Adipocyte (in vitro differentiated cells): Measurements from ENCODE around the gene UBAP1.
A peak's percentile ranks its signal among the peaks of the same experiment; 100 is the strongest.
"Not testable (repeated sequence)": the region's sequence is repeated elsewhere in the genome, so short reads cannot be mapped to it uniquely, and the experiment has no call there.

Source experiments
- DNase-seq: peaks from one replicate; pipeline ENCODE4 v3.0.0-alpha.2; 2015; ENCODE audit warnings: low read depth
- H3K27me3 ChIP-seq: replicated peaks from 2 replicates; pipeline ENCODE4 v1.7.0; 2013; ENCODE audit warnings: mild to moderate bottlenecking, low read length, moderate library complexity; ENCODE audit not compliant: control insufficient read depth, insufficient read depth
- H3K36me3 ChIP-seq: 2 replicates; pipeline ENCODE4 v1.7.0; 2013; ENCODE audit warnings: low read length, mild to moderate bottlenecking, moderate library complexity; ENCODE audit not compliant: control insufficient read depth, insufficient read depth, severe bottlenecking
- H3K4me1 ChIP-seq: 2 replicates; pipeline ENCODE4 v1.7.0; 2013; ENCODE audit warnings: mild to moderate bottlenecking, low read length, moderate library complexity; ENCODE audit not compliant: control insufficient read depth, insufficient read depth
- H3K4me3 ChIP-seq: 2 replicates; pipeline ENCODE4 v1.7.0; 2013; ENCODE audit warnings: mild to moderate bottlenecking, low read length, moderate library complexity
- H3K9ac ChIP-seq: 2 replicates; pipeline ENCODE4 v1.7.0; 2013; ENCODE audit warnings: mild to moderate bottlenecking, low read length, moderate library complexity
- H3K9me3 ChIP-seq: 2 replicates; pipeline ENCODE4 v1.7.0; 2013; ENCODE audit warnings: mild to moderate bottlenecking, low read length, moderate library complexity; ENCODE audit not compliant: control insufficient read depth

UBAP1 gene

GRCh38 chr9:34178436-34179212 lies at the start of gene UBAP1:
Gene UBAP1 (plus strand): TSS chr9:34179043. CDS start chr9:34220915, 41,872 bp downstream.
- peaks cover 12% of the 10 kb centered on the region for H3K4me1 ChIP-seq
- peak; percentile 99 for DNase-seq
- H3K27me3 ChIP-seq, result no peaks in the 10 kb centered on the region
- no peaks in the 10 kb centered on the region for H3K9me3 ChIP-seq
- H3K36me3 ChIP-seq, result no peaks in the 10 kb centered on the region
- H3K4me3 ChIP-seq, result peak within 1 kb of the TSS; percentile 95
- peak within 1 kb of the TSS; percentile 85 for H3K9ac ChIP-seq

GRCh38 chr9:34131571-34131970 lies 47.3 kb upstream of the UBAP1 start:
- Histone ChIP-seq H3K9me3 (no peaks in the 10 kb centered on the region), H3K9ac (no peak overlapping the region), H3K4me3 (no peak overlapping the region), H3K36me3 (no peaks in the 10 kb centered on the region), H3K27me3 (no peaks in the 10 kb centered on the region), H3K4me1 (peaks cover 9% of the 10 kb centered on the region)
- no peak for DNase-seq

- Histone ChIP-seq H3K4me1 (peaks cover 6% of the 10 kb centered on the region), H3K36me3 (no peaks in the 10 kb centered on the region), H3K27me3 (no peaks in the 10 kb centered on the region), H3K9me3 (no peaks in the 10 kb centered on the region), H3K9ac (no peak overlapping the region), H3K4me3 (no peak overlapping the region)
- DNase-seq, result no peak
These were observed 45.4 kb upstream of the UBAP1 start for GRCh38 chr9:34133436-34133949.

- no peaks in the 10 kb centered on the region for H3K9me3 ChIP-seq
- H3K36me3 ChIP-seq, result no peaks in the 10 kb centered on the region
- no peak overlapping the region for H3K9ac ChIP-seq
- peaks cover 6% of the 10 kb centered on the region for H3K4me1 ChIP-seq
- no peak overlapping the region for H3K4me3 ChIP-seq
- DNase-seq, result no peak
- no peaks in the 10 kb centered on the region for H3K27me3 ChIP-seq
These were observed 44.3 kb upstream of the UBAP1 start for GRCh38 chr9:34134521-34134920.

- not testable (repeated sequence) for H3K27me3 ChIP-seq, H3K4me1 ChIP-seq, DNase-seq, H3K4me3 ChIP-seq, H3K9ac ChIP-seq, H3K36me3 ChIP-seq, H3K9me3 ChIP-seq
These were observed 40.2 kb upstream of the UBAP1 start for GRCh38 chr9:34138644-34139043.

- H3K4me3 ChIP-seq, result no peak overlapping the region
- no peaks in the 10 kb centered on the region for H3K27me3 ChIP-seq
- H3K9ac ChIP-seq, result no peak overlapping the region
- H3K9me3 ChIP-seq, result no peaks in the 10 kb centered on the region
- peak; percentile 90 for DNase-seq
- no peaks in the 10 kb centered on the region for H3K36me3 ChIP-seq
- peaks cover 4% of the 10 kb centered on the region for H3K4me1 ChIP-seq
These were observed 39.2 kb upstream of the UBAP1 start for GRCh38 chr9:34139477-34140146.

- H3K9ac ChIP-seq, result no peak overlapping the region
- H3K9me3 ChIP-seq, result no peaks in the 10 kb centered on the region
- no peaks in the 10 kb centered on the region for H3K27me3 ChIP-seq
- H3K4me1 ChIP-seq, result peaks cover 4% of the 10 kb centered on the region
- no peak overlapping the region for H3K4me3 ChIP-seq
- H3K36me3 ChIP-seq, result no peaks in the 10 kb centered on the region
- no peak for DNase-seq
These were observed 38.0 kb upstream of the UBAP1 start for GRCh38 chr9:34140853-34141252.

GRCh38 chr9:34143116-34143515 lies 35.7 kb upstream of the UBAP1 start:
- no peaks in the 10 kb centered on the region for H3K36me3 ChIP-seq
- peaks cover 4% of the 10 kb centered on the region for H3K4me1 ChIP-seq
- no peak overlapping the region for H3K4me3 ChIP-seq
- no peak for DNase-seq
- no peak overlapping the region for H3K9ac ChIP-seq
- peaks cover 5% of the 10 kb centered on the region for H3K27me3 ChIP-seq
- no peaks in the 10 kb centered on the region for H3K9me3 ChIP-seq

GRCh38 chr9:34145165-34145564 lies 33.7 kb upstream of the UBAP1 start:
- Histone ChIP-seq H3K9me3 (no peaks in the 10 kb centered on the region), H3K36me3 (no peaks in the 10 kb centered on the region), H3K4me1 (peaks cover 4% of the 10 kb centered on the region), H3K4me3 (no peak overlapping the region), H3K27me3 (peaks cover 5% of the 10 kb centered on the region), H3K9ac (no peak overlapping the region)
- DNase-seq, result no peak

- Histone ChIP-seq H3K9ac (no peak overlapping the region), H3K27me3 (peaks cover 8% of the 10 kb centered on the region), H3K4me1 (peaks cover 2% of the 10 kb centered on the region), H3K9me3 (no peaks in the 10 kb centered on the region), H3K4me3 (no peak overlapping the region), H3K36me3 (no peaks in the 10 kb centered on the region)
- no peak for DNase-seq
These were observed 27.4 kb upstream of the UBAP1 start for GRCh38 chr9:34151398-34151797.

- Histone ChIP-seq H3K27me3 (peaks cover 3% of the 10 kb centered on the region), H3K4me1 (peaks cover 5% of the 10 kb centered on the region)
- DNase-seq, result no peak
These were observed 24.8 kb upstream of the UBAP1 start for GRCh38 chr9:34154057-34154456.

More at GRCh38 chr9:34154057-34154456, 24.8 kb upstream of the UBAP1 start:
- Histone ChIP-seq H3K36me3 (no peaks in the 10 kb centered on the region), H3K9ac (no peak overlapping the region), H3K4me3 (no peak overlapping the region), H3K9me3 (no peaks in the 10 kb centered on the region)
